Ishikawa (cell line): ENCODE measurements around the gene DHRSX.

Experiments used
- EP300 ChIP-seq: IDR thresholded peaks from 2 replicates; pipeline ENCODE4 v1.6.1; 2012; ENCODE audit warnings: borderline replicate concordance
- FOXM1 ChIP-seq: IDR thresholded peaks from 2 replicates; pipeline ENCODE4 v1.6.1; 2012; ENCODE audit warnings: low read depth, borderline replicate concordance
- MAX ChIP-seq: IDR thresholded peaks from 2 replicates; pipeline ENCODE4 v1.6.1; 2012
- RAD21 ChIP-seq: IDR thresholded peaks from 2 replicates; pipeline ENCODE4 v1.6.1; 2012; ENCODE audit warnings: low read depth
- REST ChIP-seq: IDR thresholded peaks from 2 replicates; pipeline ENCODE4 v1.6.1; 2012; ENCODE audit warnings: low read depth, mild to moderate bottlenecking
- TCF12 ChIP-seq: IDR thresholded peaks from 2 replicates; pipeline ENCODE4 v1.6.1; 2012; ENCODE audit warnings: low read depth
- TEAD4 ChIP-seq: IDR thresholded peaks from 2 replicates; pipeline ENCODE4 v1.6.1; 2012

GRCh38 chrX:2499507-2499906 lies 1.3 kb downstream of the DHRSX start:
- TF ChIP-seq RAD21, result no peak
- TF ChIP-seq REST, result no peak
- no peak for TF ChIP-seq EP300
- no peak for TF ChIP-seq TEAD4
- no peak for TF ChIP-seq FOXM1
- TF ChIP-seq TCF12, result no peak
- TF ChIP-seq MAX, result no peak
